Pons (tissue), 1 donor: Measurements from ENCODE around the gene HSP90B1.

Experiments
- DNase-seq: peaks from one replicate; pipeline ENCODE4 v3.0.0-alpha.2; 2016; ENCODE audit warnings: low spot score

Gene HSP90B1

DNA sequence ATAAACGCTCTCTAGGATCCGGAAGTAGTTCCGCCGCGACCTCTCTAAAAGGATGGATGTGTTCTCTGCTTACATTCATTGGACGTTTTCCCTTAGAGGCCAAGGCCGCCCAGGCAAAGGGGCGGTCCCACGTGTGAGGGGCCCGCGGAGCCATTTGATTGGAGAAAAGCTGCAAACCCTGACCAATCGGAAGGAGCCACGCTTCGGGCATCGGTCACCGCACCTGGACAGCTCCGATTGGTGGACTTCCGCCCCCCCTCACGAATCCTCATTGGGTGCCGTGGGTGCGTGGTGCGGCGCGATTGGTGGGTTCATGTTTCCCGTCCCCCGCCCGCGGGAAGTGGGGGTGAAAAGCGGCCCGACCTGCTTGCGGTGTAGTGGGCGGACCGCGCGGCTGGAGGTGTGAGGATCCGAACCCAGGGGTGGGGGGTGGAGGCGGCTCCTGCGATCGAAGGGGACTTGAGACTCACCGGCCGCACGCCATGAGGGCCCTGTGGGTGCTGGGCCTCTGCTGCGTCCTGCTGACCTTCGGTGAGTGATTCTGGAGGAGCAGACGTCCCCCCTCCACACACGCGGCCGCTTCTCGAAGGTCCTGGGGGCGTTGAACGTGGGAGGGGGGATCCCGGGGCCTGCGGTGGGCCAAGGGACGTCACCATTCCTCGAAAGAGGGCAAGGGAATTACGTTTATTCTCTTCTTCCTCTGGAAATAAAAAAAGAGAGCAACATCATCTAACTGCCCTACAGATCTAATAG is at the start of gene HSP90B1:
HSP90B1 (plus strand) TSS at position 377 of the 753 bp plus-strand sequence; CDS start at position 483, 106 bp downstream.
- DNase-seq = peak; percentile 100

DNA sequence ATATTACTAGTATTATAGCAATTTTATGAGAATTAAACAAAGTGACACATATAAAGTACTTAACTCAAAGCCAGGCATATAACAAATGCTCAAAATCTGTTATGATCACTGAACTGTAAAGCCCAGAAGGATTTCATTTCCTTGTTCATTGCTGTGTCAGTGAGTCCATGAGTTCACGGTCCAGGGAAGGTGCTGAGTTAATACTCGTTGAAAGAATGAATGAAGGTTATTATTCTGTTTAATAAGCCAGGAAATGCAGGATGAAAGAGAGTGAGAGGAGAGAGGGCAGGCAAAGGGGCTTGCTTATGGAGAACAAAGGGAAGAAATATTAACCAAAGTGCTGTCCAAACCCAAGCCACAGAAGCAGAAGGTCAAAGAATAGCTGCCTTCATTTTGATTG is 48.9 kb upstream of the HSP90B1 start:
- DNase-seq = no peak

DNA sequence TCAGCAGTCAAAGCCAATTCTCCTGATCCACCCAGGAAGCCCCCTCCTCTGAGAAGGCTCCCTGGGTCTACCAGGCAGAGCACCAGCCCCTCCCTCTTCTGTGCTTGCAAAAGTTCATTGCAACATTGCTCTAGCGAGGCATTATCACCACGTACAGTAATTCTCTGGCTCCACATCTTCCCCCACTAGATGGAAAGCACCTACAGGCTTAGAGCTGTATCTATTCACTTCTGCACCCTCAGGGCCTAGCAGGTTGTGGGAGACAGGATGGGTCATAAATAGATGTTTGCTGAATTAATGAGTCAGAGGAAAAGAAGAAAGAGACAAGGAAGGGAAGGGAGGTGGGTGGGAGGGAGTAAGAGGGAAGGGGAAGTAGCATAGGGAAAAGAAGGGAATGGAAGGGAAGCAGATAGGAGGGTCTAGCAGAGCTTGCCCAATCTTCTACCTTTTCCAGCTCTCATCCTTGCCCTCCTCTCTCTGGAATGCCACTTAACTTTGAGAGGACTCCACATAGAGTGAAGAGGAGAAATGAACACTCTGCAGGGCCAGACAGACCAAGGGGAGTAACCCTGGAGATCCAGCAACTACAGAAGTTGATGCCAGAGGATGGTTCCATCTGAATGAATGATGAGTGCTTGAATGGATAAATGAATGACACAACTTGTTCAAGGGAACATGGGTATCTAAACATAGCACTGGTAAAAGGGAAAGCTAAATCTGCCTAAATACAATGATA is 47.2 kb upstream of the HSP90B1 start:
- DNase-seq = no peak

DNA sequence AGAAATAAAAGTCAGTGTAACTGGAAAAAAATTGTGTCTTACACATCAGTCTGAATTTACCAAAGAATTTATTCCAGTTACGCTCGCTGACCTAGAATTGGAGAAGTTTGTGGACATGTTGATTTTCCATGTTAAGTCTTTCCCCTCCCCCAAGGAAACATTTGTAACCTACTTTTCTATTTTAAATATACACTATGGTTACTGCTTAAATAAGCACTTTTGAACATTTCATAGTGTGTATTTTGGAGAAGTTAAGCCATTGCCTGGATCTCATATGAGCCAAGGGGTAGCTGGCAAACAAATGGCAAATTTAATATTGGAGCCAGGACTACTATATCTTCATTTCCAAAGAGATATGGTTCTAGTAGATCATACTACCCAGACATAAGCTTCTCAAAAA is 46.3 kb upstream of the HSP90B1 start:
- DNase-seq = no peak

DNA sequence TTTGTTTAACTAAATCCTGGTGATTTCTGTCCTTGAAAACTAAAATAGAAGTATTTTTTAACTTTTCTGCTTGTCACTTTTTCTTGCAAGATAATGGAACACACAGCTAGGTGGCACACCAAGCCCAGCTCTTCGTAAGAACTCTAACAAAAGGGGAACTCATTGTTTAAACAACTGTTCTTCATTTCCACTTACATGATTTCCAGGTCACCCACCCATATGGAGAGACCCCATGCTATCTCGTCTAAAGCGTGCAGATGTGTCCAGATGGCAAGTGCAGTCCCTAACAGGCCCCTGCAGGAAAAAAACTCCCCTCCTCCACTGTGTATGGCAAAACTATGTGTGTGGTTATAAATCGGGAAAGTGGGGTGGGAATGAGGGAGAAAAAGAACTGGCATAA is 45.9 kb upstream of the HSP90B1 start:
- peak; percentile 28 for DNase-seq

DNA sequence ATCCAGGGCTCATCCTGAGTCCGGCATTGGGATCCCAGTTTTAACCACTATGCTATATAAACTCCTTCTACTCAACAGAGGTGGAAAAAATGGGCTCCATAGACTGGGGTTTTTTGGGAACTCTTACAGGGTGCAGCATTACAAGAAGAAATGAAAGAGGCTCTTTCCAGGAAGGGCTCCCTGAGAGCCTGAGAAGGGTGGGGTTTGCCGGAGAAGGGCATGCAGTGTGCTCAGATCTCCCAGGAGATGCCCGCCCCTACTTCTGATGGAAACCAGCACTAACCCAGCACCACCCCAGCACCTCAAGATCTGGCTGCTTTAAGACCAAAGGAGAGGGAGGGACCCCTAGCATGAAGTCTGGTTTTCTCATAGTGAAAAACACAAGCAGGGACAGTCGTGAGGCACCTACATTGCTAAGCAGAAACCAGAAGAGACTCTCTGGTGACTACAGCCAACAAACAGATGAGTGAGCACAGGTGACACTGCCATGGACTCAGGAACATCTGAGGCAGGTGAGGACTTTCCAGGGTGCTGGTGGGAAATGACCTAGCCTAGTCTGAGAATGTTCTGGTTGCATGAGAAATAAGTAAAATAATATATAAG is 43.9 kb upstream of the HSP90B1 start:
- no peak for DNase-seq

DNA sequence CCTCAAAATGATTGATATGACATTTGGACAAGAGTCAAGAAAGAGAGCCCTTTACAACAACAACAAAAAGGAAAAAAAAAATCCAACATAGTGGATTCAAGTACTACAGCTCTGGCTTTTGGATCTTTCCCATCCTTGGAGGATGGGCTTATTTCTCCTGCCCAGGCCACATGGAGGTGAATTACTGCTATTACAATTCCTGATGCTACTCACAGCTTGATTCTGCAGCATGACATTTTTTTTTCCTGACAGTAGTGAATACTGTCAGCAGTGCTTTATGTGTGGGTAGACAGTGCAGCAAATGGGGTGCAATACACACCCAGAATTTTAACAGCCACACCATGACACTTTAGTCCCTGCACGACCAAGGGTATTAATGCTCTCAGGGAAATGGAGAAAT is 42.5 kb upstream of the HSP90B1 start:
- DNase-seq = no peak

DNA sequence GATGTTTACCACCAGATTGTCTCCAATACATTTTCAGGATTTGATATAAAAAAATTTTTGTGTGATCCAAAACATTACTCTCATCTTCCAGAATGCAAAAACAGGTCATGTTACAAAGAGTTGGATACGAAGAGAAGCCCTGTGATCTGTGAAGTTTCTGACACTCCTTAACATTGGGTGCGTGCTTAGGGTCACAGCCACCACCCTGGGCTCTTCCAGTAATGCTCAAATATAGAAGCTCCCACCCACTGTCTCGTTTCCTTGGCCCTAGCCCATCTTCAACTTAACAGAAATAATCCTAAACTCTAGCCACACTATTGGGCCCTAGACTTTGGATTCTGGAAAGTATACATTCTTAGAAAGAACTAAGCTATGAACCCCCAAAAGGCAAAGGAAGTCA is 32.9 kb upstream of the HSP90B1 start:
- DNase-seq = no peak

DNA sequence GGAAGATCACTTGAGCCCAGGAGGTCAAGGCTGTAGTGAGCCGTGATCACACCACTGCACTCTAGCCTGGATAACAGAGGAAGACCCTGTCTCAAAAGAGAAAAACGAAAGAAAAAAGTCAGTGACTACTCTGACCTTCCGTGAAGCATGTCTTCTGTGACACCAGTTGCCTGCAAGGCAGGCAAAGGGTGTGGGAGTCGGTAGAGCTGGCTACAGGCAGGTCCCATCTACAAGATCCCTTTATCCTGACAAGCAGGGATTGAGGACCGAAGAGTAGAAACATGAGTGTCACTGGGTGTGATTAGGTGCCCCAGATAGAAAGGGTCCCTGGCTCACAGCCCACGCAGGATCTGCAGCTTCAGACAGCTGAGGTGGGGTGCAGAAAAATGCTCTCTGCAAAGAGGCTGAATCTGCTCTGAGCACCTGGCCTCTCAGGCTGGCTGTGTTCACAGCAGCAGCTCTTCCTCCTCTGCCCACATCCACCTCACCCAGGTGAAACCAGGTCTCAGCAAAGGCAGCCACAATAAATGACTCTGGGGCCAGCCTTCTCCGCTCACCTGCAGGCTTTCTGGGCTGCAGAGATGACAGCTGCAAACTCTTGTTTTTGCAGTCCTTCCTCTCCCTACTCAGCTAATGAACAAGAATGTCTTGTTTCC is 28.6 kb upstream of the HSP90B1 start:
- DNase-seq = no peak

DNA sequence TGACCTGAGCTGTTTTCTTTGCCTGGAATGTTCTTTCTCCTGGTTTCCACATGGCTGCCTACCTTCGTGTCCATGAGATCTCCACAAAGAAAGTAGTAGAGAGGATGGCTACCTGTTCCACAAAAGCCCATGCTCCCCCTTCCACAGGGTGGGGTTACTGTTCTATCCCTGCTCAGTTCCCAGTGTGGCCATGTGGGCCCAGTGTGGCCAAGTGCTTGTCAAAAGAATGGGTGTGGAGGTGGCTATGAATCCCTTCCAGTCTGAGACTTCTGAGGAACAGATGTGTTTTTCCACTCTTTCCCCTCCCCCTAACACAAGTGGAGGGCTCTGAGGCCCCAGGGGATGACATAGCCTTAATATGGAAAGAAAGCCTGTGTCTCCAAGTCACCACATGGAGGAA is 26.2 kb upstream of the HSP90B1 start:
- DNase-seq = no peak

DNA sequence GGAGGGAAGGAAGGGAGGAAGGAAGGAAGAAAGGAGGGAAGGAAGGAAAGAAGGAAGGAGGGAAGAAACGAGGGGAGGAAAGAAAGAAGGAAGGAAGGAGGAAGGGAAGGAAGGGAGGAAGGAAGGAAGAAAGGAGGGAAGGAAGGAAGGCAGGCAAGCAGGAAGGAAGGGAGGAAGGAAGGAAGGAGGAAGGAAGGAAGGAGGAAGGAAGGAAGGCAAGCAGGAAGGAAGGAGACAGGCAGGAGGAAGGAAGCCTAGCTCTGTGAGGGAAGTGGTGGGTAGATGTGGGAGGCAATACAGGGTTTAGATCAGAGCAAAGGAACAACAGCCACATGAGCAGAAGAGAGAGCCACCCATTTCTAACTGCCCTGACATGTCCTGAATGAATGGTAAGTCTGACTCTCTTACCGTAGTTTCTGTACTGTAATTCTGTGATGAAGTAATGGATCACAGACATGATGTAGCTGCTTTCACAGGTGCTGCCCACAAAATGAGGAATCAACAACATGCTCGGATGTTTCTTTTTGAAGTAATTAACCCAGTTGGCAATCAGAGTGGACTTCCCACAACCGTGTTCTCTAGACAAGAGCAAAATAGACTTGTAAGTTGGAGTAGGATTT is 24.4 kb upstream of the HSP90B1 start:
- no peak for DNase-seq

DNA sequence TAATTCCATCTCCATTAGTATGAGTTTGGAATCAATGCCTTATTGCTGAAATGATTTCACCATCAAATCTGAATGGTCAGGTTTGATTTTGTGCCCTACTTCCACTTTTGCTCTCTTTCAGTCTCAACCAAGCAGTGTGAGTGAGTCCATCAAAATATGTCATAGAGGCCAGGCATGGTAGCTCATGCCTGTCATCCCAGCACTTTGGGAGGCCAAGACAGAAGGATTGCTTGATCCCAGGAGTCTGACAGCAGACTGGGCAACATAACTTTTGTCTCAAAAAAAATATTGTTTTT is 22.0 kb upstream of the HSP90B1 start:
- no peak for DNase-seq

DNA sequence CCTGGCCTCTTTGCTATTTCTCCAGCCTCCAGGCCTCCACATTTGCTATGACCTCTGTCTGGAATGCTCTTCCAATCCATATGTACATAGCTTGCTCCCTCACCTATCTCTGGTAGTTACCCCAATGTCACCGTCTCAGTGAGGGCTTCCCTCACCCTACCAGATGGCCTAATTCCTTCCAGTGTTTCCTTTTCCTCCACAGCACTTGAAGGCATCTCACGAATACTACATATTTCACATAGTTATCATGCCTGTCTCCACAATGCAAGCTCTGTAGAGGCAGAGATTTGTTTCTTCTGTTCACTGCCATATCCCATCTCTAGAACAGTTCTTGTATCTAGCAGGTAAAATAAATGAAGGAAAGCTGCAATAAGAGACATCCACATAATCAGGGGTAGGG is 21.3 kb upstream of the HSP90B1 start:
- DNase-seq = no peak

DNA sequence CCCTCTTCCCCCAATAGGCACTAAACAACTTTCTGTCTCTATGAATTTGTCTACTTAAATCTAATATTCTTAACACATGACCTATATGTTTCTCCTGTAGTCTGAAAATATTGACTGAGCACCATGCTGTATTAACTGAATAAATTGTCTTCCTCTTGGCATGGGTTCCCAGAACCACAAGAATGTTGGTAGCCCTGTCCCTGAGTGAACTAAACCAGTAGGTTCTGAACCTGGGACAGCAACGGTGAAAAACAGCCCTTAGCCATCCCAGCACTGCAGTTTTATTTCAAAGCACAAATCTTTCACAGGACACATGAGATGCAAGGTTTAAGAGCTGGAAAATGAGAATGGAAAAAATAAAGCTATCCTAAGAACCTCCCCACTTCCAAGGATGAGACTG is 20.4 kb upstream of the HSP90B1 start:
- no peak for DNase-seq

DNA sequence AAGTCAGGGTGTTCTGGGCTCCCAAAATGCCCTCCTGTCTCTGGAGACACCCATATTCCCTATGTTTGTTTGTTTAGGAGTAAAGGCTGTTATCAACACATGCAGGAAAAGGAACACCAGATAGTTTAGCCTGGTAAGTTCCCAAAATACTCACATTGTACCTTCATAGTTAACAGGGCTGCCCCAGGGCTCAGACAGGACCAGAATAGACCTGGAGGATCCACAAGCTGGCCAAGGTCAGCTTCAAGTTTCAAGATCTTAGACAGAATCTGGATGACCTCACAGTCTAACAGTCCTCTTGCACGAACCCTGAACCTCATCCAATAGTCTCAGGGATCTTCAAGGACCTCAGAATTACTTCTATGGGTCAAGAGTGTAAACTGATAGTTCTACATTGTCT is 18.1 kb upstream of the HSP90B1 start:
- no peak for DNase-seq

DNA sequence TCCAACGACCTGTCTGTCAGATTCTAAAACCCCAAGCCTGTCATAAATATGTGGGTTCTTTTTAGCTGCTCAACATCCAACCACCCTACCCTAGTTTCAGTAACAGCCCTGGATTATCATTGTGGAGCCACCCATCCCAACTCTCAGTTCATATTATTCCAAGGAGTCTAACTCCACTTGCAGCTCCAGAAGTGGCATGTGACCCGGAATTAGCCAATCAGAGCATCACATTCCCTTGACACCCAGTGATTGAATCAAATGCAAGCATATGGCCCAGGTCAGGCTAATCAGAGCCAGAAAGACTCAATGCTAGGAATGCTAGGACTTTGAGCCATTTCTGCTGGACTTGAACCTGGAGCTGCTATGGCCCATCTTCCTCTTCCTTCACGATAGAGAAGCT is 17.1 kb upstream of the HSP90B1 start:
- no peak for DNase-seq

DNA sequence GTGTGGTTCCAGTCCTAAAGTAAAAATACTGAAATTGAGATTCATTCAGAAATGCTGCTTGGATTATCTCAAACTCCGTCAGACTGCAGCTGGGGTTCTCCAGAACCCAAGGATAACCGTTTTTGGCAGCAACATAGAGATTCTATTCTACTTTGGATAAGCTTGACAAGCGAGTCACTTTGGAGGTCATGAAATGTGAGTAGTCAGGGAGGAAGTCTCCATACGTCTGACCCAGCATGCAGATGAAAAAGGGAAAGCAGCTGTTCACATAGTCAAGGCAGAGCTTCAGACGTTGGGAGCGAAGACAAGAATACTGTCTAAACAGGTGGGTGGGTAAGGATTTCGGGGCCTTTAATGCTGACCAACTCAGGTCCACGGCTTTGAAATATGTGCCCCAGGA is 14.9 kb upstream of the HSP90B1 start:
- DNase-seq = no peak

DNA sequence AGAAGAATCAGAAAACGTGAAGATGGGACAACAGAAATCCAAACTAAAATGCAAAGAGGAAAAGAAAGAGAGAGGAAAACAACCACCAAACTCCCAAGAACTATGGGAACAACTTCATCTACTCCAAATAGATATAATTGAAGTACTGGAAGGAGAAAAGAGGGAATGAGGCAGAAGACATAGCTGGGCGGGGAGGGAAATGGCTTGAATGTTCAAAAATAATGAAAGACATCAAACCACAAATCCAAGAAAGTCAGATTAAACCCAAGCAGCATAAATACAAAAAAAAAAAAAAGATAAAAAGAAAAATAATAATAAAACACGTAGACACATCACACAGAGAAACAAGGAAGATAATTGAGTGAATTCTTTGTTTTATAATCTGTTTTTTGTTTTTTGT is 12.3 kb upstream of the HSP90B1 start:
- no peak for DNase-seq

DNA sequence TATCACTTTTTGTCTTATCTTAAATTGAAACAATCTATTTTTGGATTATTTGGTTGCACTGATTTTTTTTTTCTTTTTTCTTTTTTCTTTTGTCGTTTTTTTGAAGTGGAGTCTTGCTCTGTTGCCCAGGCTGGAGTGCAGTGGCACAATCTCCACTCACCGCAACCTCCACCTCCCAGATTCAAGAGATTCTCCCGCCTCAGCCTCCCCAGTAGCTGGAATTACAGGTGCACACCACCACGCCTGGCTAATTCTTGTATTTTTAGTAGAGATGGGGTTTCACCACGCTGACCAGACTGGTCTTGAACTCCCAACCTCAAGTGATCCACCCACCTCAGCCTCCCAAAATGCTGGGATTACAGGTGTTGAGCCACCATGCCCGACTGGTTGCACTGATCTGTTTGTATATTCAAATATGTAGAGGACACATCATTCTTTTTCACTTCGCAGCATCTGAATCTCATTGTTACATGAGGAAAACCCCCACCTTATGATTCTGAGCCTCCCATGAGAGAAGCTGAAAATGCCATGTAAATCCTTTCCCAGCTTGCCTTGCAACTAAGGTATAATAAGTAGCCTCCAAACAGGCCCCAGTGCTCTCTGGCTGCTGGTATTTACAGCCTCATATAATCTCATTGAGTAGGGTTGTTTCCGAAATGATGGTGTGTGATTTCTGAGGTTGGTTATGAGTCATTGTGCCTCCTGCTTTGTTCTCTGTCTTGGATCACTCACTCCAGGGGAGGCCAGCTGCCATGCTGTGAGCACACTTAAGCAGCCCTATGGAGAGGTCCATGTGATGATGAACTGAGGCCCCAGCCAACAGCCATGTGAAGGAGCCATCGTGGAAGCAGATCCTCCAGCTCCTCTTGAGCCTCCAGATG is 5.2 kb upstream of the HSP90B1 start:
- no peak for DNase-seq

DNA sequence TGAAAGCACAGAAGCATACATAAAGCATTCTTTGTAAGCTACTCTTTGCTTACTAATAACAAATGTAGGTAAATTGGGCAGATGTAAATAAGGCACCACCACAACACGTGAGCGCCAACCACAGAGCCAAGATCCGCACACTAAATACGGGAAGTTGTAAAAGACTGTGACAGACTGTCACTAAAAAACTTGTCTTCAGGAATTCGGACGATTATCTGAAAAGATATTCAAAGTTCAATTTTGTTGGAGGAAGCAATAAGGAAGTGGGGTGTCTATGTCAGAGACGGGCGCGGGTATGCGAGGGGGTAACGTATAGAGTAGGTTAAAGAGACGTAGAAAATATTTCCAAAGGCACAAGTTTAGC is 1.5 kb upstream of the HSP90B1 start:
- peak; percentile 30 for DNase-seq

DNA sequence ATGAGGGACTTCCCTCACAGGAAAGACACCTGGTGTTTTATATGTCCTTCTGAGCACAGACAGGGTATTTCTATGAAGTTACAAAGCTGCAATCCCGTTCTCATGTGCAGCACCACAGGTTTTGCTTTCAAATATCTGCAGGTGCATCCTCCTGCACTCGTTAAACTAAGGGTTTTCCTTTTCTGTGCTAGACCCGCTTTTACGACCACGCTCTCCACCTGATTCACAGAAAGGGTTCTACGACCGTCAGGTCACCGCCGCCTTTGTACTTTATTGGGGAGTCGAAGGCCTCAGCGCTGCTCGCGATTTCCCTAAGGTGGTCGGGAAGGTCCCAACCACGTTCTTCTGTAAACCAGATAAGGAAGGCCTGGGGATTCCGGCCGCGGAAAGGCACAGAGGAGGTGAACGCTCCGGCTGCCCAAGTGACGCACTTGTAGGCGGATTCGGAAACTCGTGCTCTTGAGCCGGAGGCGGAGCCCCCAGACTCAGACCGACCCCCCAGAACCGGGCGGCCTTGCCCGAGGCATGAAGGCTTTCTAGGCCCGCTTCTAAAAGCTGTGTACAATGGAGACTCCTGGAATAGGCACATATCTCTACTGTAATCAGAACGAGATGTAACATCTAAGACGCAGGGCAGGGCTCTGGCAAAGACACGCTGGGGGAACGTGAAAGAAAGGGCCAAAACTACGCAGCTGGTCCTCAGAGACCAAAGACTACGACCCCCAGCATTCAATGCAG is 995 bp upstream of the HSP90B1 start:
- DNase-seq = peak; percentile 96
